ENCODE measurements around the gene TBCD.

GRCh38 chr17:82803606-82804005, 51.7 kb downstream of the TBCD start:
- TF ChIP-seq, protein P1, sequence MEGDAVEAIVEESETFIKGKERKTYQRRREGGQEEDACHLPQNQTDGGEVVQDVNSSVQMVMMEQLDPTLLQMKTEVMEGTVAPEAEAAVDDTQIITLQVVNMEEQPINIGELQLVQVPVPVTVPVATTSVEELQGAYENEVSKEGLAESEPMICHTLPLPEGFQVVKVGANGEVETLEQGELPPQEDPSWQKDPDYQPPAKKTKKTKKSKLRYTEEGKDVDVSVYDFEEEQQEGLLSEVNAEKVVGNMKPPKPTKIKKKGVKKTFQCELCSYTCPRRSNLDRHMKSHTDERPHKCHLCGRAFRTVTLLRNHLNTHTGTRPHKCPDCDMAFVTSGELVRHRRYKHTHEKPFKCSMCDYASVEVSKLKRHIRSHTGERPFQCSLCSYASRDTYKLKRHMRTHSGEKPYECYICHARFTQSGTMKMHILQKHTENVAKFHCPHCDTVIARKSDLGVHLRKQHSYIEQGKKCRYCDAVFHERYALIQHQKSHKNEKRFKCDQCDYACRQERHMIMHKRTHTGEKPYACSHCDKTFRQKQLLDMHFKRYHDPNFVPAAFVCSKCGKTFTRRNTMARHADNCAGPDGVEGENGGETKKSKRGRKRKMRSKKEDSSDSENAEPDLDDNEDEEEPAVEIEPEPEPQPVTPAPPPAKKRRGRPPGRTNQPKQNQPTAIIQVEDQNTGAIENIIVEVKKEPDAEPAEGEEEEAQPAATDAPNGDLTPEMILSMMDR (conservative IDR thresholded peaks at IDR 0.05; ENCODE audit: low read length), result no peak
- no peak for TF ChIP-seq EZH2phosphoT487 (IDR thresholded peaks at IDR 0.05; ENCODE audit: borderline replicate concordance, low read depth, low read length)

Measured in OCI-LY7 (cell line).